LoVo (cell line): Measurements from ENCODE around the gene PTRH2.
"Not testable (repeated sequence)": the region's sequence is repeated elsewhere in the genome, so short reads cannot be mapped to it uniquely, and the experiment has no call there.

Source experiments
- DNase-seq: peaks from one replicate; pipeline ENCODE4 v3.0.0-alpha.2; 2016; ENCODE audit warnings: low spot score

Gene PTRH2

GRCh38 chr17:59707149-59707970 lies at the start of gene PTRH2, which contains the start of gene VMP1:
Gene PTRH2 (minus strand): TSS chr17:59707430. CDS start chr17:59697978, 9,452 bp downstream.
Gene VMP1 (plus strand): TSS chr17:59707654. CDS start chr17:59731447, 23,793 bp downstream.
- DNase-seq: peak; percentile 99

- peak; percentile 84 for DNase-seq
Measured at GRCh38 chr17:59756236-59756818, 49.1 kb upstream of the PTRH2 start.

DNA sequence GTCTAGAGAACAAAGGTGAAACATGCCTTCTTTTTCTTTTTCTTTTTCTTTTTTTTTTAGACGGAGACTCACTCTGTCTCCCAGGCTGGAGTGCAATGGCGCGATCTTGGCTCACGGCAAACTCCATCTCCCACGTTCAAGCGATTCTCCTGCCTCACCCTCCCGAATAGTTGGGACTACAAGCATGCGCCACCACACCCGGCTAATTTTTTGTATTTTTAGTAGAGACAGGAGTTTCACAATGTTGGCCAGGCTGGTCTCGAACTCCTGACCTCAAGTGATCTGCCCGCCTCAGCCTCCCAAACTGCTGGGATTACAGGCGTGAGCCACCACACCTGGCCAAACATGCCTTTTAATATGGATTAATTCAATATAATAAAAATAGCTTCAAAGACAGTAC lies 47.8 kb upstream of the PTRH2 start:
- not testable (repeated sequence) for DNase-seq

GRCh38 chr17:59754552-59754951 lies 47.3 kb upstream of the PTRH2 start:
- DNase-seq: peak; percentile 96

- DNase-seq: peak; percentile 87
Measured at GRCh38 chr17:59753522-59754467, 46.6 kb upstream of the PTRH2 start.

DNA sequence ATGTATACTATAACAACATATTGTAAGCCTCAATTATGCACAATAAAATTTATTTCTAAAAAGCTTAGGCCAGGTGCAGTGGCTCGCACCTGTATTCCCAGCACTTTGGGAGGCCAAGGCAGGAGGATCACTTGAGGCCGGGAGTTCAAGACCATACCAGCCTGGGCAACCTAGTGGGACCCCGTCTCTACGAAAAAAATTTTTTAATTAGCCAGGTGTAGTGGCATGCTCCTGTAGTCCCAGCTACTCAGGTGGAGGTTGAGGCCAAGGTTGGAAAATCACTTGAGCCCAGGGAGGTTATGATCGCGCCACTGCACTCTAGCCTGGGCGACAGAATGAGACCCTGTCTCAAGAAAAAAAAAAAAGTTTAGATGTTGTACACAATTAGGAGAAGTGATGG lies 45.7 kb upstream of the PTRH2 start:
- no peak for DNase-seq

DNA sequence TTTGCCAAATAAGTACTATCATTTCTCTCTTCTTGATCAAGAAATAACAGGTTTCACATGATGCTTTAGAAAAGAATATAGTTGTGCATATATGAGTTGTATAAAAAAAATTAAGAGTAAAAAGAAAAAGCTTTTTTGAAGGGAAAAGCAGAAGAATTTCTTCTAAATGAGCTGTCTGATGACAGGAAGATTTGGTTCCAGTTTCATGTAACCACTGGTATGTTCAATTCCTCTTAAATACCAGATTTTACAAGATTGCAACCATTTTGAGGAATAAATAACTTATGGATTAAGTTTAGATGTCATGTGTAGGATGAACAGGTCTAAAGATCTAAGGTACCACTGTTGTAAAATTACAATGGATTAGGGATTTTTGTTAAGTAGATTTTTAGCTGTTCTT lies 45.2 kb upstream of the PTRH2 start:
- no peak for DNase-seq

- DNase-seq: no peak
Measured at GRCh38 chr17:59751955-59752413, 44.8 kb upstream of the PTRH2 start.

- no peak for DNase-seq
Measured at GRCh38 chr17:59748591-59748990, 41.4 kb upstream of the PTRH2 start.

- DNase-seq: peak; percentile 54
Measured at GRCh38 chr17:59746849-59747445, 39.7 kb upstream of the PTRH2 start.

DNA sequence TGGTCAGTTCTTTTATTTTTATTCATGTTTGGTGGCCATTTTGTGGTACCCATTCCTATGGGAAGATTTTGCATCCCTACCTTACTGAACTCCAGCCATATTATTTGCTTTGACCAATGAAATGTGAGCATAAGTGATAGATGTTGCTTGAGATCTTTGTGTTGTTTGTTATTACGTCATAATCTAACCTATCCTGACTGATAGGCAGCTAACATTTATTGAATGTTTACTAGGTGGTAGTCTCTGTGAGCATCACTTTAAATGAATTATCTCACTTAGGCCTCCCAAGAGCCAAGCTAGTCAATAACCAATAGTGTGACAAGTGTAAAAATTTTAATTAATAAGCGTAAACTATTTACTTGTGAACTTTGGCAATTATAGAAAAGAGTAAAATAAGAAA lies 37.8 kb upstream of the PTRH2 start:
- no peak for DNase-seq

- no peak for DNase-seq
Measured at GRCh38 chr17:59743842-59744241, 36.6 kb upstream of the PTRH2 start.

DNA sequence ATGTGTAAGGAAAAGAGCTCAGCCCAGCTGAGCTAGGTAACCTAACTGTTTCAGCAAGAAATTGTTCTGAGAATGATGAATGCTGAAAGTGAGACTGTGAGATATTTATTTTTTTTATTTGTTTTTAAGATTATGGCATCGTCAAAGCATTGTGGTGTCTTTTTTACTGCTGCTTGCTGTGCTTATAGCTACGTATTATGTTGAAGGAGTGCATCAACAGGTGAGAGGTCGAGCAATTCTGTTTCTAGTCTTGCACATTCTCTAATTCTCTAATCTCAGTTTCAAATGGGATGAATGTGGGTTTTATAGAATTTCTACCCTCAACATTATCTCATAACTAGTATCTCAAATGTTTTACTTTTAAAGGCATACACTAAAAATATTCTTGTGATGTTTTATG lies 30.1 kb upstream of the PTRH2 start:
- DNase-seq: no peak

DNA sequence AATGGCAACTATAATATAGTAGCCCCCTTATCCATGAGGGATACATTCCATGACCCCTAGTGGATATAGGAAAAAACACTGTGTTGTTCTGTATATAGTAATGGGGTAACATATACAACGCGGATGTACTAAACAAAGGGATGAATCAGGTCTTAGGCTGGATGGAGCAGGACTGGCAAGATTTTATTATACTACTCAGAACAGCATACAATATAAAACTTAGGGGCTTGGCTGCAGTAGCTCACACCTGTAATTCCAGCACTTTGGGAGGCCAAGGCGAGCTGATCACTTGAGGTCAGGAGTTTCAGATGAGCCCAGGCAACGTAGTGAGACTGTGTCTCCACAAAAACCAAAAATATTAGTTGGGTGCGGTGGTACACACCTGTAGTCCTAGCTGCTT lies 27.0 kb upstream of the PTRH2 start:
- DNase-seq: no peak

DNA sequence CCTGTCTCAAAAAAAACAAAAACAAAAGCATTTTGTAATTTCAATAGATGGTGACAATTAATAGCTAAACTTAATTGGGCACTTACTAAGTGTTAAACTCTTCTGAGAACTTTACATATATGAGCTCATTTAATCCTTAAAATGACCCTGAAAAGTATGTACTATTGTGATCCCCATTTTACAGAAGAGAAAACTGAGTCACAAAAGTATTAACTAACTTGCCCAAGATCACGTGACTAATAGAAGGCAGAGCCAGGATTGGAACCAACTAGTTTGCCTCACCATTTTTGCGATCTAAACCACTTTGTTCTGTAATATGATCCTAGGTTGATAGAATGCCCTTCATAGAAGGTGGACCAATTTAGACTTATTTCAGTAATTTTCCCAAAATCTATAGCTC lies 26.5 kb upstream of the PTRH2 start:
- DNase-seq: no peak

- DNase-seq: no peak
Measured at GRCh38 chr17:59730268-59730834, 23.1 kb upstream of the PTRH2 start.

- DNase-seq: no peak
Measured at GRCh38 chr17:59727817-59728533, 20.7 kb upstream of the PTRH2 start.

- DNase-seq: no peak
Measured at GRCh38 chr17:59725691-59726090, 18.5 kb upstream of the PTRH2 start.

- no peak for DNase-seq
Measured at GRCh38 chr17:59723607-59724006, 16.4 kb upstream of the PTRH2 start.

- no peak for DNase-seq
Measured at GRCh38 chr17:59723041-59723440, 15.8 kb upstream of the PTRH2 start.

GRCh38 chr17:59722623-59723022 lies 15.4 kb upstream of the PTRH2 start:
- no peak for DNase-seq
